Anterior cingulate cortex (tissue), 58 donors: ENCODE results near the gene CCDC70.
"Not testable (repeated sequence)": the region's sequence is repeated elsewhere in the genome, so short reads cannot be mapped to it uniquely, and the experiment has no call there.

ENCODE experiments used
- DNase-seq, 58 donors: peaks; one replicate each; lab custom pipeline; 2025; lab: John Stamatoyannopoulos, UW

Gene CCDC70

GRCh38 chr13:51900471-51900870 is 38.7 kb downstream of the CCDC70 start:
- no peak for DNase-seq

- no peak for DNase-seq
Measured at GRCh38 chr13:51902776-51903175, 41.0 kb downstream of the CCDC70 start.

- no peak for DNase-seq
Measured at GRCh38 chr13:51905787-51906186, 44.0 kb downstream of the CCDC70 start.

- peak in 3 of 58 donors; percentile 3 to 13 (median 7) for DNase-seq
Measured at GRCh38 chr13:51906581-51906980, 44.8 kb downstream of the CCDC70 start.

- DNase-seq: no peak
Measured at GRCh38 chr13:51907040-51907732, 45.4 kb downstream of the CCDC70 start.

- not testable (repeated sequence) for DNase-seq
Measured at GRCh38 chr13:51909265-51909664, 47.5 kb downstream of the CCDC70 start.

- peak in 1 of 58 donors; percentile 4 for DNase-seq
Measured at GRCh38 chr13:51910508-51910907, 48.7 kb downstream of the CCDC70 start.

- DNase-seq: peak in 51 of 58 donors; percentile 10 to 77 (median 49)
Measured at GRCh38 chr13:51912091-51912490, 50.3 kb downstream of the CCDC70 start.

GRCh38 chr13:51912511-51913225 is 50.9 kb downstream of the CCDC70 start:
- no peak for DNase-seq

- DNase-seq: peak in 10 of 58 donors; percentile 7 to 18 (median 9)
Measured at GRCh38 chr13:51913421-51914136, 51.8 kb downstream of the CCDC70 start.

- no peak for DNase-seq
Measured at GRCh38 chr13:51914137-51914493, 52.3 kb downstream of the CCDC70 start.
